ENCODE measurements around the gene RIC3.

RIC3 gene

DNA sequence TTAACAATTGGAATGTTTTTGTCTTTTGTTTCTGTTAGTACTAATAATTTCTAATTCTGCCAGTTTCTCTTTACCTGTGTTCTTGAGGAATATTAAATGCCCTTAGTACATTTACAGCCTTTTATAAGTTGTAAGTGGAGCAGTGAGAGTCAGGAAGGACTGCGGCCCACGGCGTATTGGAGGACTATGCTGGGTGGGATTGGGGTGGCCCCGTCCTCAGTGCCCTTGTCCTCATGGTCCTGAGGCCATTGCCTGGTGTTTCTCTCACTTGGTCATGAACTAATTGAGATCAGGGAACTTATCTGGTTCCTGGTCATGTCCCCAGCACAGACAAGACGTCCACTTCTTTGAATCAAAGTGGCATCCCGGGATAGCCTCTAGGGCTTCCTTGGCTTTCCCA, 84.5 kb downstream of the RIC3 start:
- H3K36me3 ChIP-seq (ENCODE audit: control insufficient read depth, low read length), result no peaks in the 10 kb centered on the region
- H4K20me1 ChIP-seq (ENCODE audit: control insufficient read depth, insufficient read depth, low read depth, low read length), result no peaks in the 10 kb centered on the region
- no peak overlapping the region for H3K27ac ChIP-seq (ENCODE audit: low read depth, low read length)
- no peak for TF ChIP-seq EZH2phosphoT487 (IDR thresholded peaks at IDR 0.05; ENCODE audit: borderline replicate concordance, low read length)
- TF ChIP-seq, protein P1, sequence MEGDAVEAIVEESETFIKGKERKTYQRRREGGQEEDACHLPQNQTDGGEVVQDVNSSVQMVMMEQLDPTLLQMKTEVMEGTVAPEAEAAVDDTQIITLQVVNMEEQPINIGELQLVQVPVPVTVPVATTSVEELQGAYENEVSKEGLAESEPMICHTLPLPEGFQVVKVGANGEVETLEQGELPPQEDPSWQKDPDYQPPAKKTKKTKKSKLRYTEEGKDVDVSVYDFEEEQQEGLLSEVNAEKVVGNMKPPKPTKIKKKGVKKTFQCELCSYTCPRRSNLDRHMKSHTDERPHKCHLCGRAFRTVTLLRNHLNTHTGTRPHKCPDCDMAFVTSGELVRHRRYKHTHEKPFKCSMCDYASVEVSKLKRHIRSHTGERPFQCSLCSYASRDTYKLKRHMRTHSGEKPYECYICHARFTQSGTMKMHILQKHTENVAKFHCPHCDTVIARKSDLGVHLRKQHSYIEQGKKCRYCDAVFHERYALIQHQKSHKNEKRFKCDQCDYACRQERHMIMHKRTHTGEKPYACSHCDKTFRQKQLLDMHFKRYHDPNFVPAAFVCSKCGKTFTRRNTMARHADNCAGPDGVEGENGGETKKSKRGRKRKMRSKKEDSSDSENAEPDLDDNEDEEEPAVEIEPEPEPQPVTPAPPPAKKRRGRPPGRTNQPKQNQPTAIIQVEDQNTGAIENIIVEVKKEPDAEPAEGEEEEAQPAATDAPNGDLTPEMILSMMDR (IDR thresholded peaks at IDR 0.05; ENCODE audit: low read depth, low read length, poor library complexity, severe bottlenecking), result no peak
- H3K27me3 ChIP-seq (ENCODE audit: control insufficient read depth, low read length), result peaks cover 7% of the 10 kb centered on the region; the same call in 1 of the 2 replicates
- H3K4me1 ChIP-seq (ENCODE audit: control insufficient read depth, low read length), result no peaks in the 10 kb centered on the region
- no peaks in the 10 kb centered on the region for H3K79me2 ChIP-seq (ENCODE audit: control insufficient read depth, low read length)
- no peak overlapping the region for H3K4me3 ChIP-seq (ENCODE audit: low read length)
- no peak overlapping the region for H3K4me2 ChIP-seq (ENCODE audit: low read length)
- H3F3A ChIP-seq (ENCODE audit: control insufficient read depth, insufficient read depth), result no peaks in the 10 kb centered on the region
- no peaks in the 10 kb centered on the region for H3K9me2 ChIP-seq (replicated peaks; ENCODE audit: control insufficient read depth, low read length)
- H3K9me3 ChIP-seq (ENCODE audit: control insufficient read depth, insufficient read depth, low read length), result no peaks in the 10 kb centered on the region

DNA sequence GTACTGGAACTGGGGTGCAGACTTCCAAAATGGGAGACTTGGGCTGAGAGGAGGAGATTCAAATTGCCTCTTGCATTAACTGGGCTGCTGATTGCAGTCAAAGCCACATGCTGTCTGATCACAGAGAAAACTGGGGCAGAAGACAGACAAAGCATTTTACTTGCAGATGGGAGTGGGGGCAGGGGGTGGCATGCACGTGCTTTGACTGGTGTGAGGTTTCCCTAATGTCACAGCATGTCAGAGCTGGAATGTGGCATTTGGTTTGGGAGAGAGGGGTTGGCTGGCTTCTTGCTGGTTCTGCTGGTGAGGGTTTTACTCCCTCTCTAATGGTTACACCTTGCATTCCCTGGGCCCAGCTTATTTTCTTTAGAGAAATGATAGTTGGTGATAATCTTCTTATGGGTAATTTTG, 84.9 kb downstream of the RIC3 start:
- no peak overlapping the region for H3K27ac ChIP-seq (ENCODE audit: low read depth, low read length)
- no peaks in the 10 kb centered on the region for H3K36me3 ChIP-seq (ENCODE audit: control insufficient read depth, low read length)
- no peaks in the 10 kb centered on the region for H3K9me3 ChIP-seq (ENCODE audit: control insufficient read depth, insufficient read depth, low read length)
- H3K9me2 ChIP-seq (replicated peaks; ENCODE audit: control insufficient read depth, low read length), result no peaks in the 10 kb centered on the region
- no peak for TF ChIP-seq EZH2phosphoT487 (IDR thresholded peaks at IDR 0.05; ENCODE audit: borderline replicate concordance, low read length)
- TF ChIP-seq, protein P1 (IDR thresholded peaks at IDR 0.05; ENCODE audit: low read depth, low read length, poor library complexity, severe bottlenecking), result no peak
- no peaks in the 10 kb centered on the region for H3F3A ChIP-seq (ENCODE audit: control insufficient read depth, insufficient read depth)
- H3K4me2 ChIP-seq (ENCODE audit: low read length), result no peak overlapping the region
- no peaks in the 10 kb centered on the region for H4K20me1 ChIP-seq (ENCODE audit: control insufficient read depth, insufficient read depth, low read depth, low read length)
- H3K4me3 ChIP-seq (ENCODE audit: low read length), result no peak overlapping the region
- no peaks in the 10 kb centered on the region for H3K4me1 ChIP-seq (ENCODE audit: control insufficient read depth, low read length)
- H3K79me2 ChIP-seq (ENCODE audit: control insufficient read depth, low read length), result no peaks in the 10 kb centered on the region
- H3K27me3 ChIP-seq (ENCODE audit: control insufficient read depth, low read length), result peaks cover 7% of the 10 kb centered on the region; the same call in 1 of the 2 replicates

DNA sequence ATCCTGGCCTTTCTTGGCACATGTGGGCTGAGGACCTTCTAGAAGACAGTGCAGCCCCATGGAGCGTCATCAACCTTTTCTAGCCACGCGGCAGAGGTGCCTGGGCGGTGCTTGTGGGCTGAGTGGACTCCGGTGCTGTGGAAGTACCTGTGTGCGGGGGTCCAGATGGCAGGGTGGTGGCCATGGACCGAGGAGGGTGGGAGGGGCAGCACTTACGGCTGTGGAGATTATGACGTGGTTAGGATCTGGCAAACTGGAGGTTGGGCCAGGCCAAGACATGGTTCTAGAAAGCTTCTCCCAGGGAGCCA, 85.8 kb downstream of the RIC3 start:
- TF ChIP-seq, protein P1 (IDR thresholded peaks at IDR 0.05; ENCODE audit: low read depth, low read length, poor library complexity, severe bottlenecking), result no peak
- no peak for TF ChIP-seq EZH2phosphoT487 (IDR thresholded peaks at IDR 0.05; ENCODE audit: borderline replicate concordance, low read length)

More for the DNA sequence above, 85.8 kb downstream of the RIC3 start:
- H3K27ac ChIP-seq (ENCODE audit: low read depth, low read length), result no peak overlapping the region
- H3K4me2 ChIP-seq (ENCODE audit: low read length), result no peak overlapping the region
- H3K4me3 ChIP-seq (ENCODE audit: low read length), result no peak overlapping the region
- H3K27me3 ChIP-seq (ENCODE audit: control insufficient read depth, low read length), result peaks cover 7% of the 10 kb centered on the region; the same call in 1 of the 2 replicates
- H3K9me2 ChIP-seq (replicated peaks; ENCODE audit: control insufficient read depth, low read length), result no peaks in the 10 kb centered on the region
- no peaks in the 10 kb centered on the region for H4K20me1 ChIP-seq (ENCODE audit: control insufficient read depth, insufficient read depth, low read depth, low read length)
- no peaks in the 10 kb centered on the region for H3K4me1 ChIP-seq (ENCODE audit: control insufficient read depth, low read length)
- H3F3A ChIP-seq (ENCODE audit: control insufficient read depth, insufficient read depth), result no peaks in the 10 kb centered on the region
- H3K36me3 ChIP-seq (ENCODE audit: control insufficient read depth, low read length), result no peaks in the 10 kb centered on the region
- no peaks in the 10 kb centered on the region for H3K79me2 ChIP-seq (ENCODE audit: control insufficient read depth, low read length)
- no peaks in the 10 kb centered on the region for H3K9me3 ChIP-seq (ENCODE audit: control insufficient read depth, insufficient read depth, low read length)

Measured in DOHH2 (cell line).